ENCODE data around the gene POM121.
A peak's percentile ranks its signal among the peaks of the same experiment; 100 is the strongest.
"Not testable (repeated sequence)": the region's sequence is repeated elsewhere in the genome, so short reads cannot be mapped to it uniquely, and the experiment has no call there.

Gene POM121

GRCh38 chr7:72942022-72942705 is 17.3 kb downstream of the POM121 start:
- Mint-ChIP-seq H3K36me3 (ENCODE audit: low read depth) (peaks cover 58% of the 10 kb centered on the region), H3K4me1 (ENCODE audit: low read depth) (peaks cover 11% of the 10 kb centered on the region)
- not testable (repeated sequence) for H3K27me3 Mint-ChIP-seq, DNase-seq, H3K4me3 Mint-ChIP-seq, H3K27ac Mint-ChIP-seq, H3K9me3 Mint-ChIP-seq

- not testable (repeated sequence) for H3K9me3 Mint-ChIP-seq; DNase-seq; H3K27ac Mint-ChIP-seq; H3K4me1 Mint-ChIP-seq (ENCODE audit: low read depth); H3K4me3 Mint-ChIP-seq; H3K27me3 Mint-ChIP-seq
- H3K36me3 Mint-ChIP-seq (ENCODE audit: low read depth), result peaks cover 52% of the 10 kb centered on the region
Measured at GRCh38 chr7:72942956-72943355, 18.1 kb downstream of the POM121 start.

GRCh38 chr7:72944937-72945336 is 20.0 kb downstream of the POM121 start:
- not testable (repeated sequence) for H3K27me3 Mint-ChIP-seq; H3K4me3 Mint-ChIP-seq; H3K27ac Mint-ChIP-seq; H3K9me3 Mint-ChIP-seq; DNase-seq; H3K4me1 Mint-ChIP-seq (ENCODE audit: low read depth)
- H3K36me3 Mint-ChIP-seq (ENCODE audit: low read depth), result peaks cover 40% of the 10 kb centered on the region

GRCh38 chr7:72945597-72945996 is 20.7 kb downstream of the POM121 start:
- H3K4me1 Mint-ChIP-seq (ENCODE audit: low read depth); H3K4me3 Mint-ChIP-seq; H3K27me3 Mint-ChIP-seq; DNase-seq; H3K27ac Mint-ChIP-seq; H3K9me3 Mint-ChIP-seq: not testable (repeated sequence)
- H3K36me3 Mint-ChIP-seq (ENCODE audit: low read depth), result peaks cover 40% of the 10 kb centered on the region

- not testable (repeated sequence) for H3K4me3 Mint-ChIP-seq; H3K4me1 Mint-ChIP-seq (ENCODE audit: low read depth); H3K27me3 Mint-ChIP-seq; H3K9me3 Mint-ChIP-seq; DNase-seq
- H3K36me3 Mint-ChIP-seq (ENCODE audit: low read depth), result peaks cover 37% of the 10 kb centered on the region
- H3K27ac Mint-ChIP-seq, result peak overlapping the region; percentile 26
Measured at GRCh38 chr7:72946130-72946745, 21.3 kb downstream of the POM121 start.

- H3K27me3 Mint-ChIP-seq; H3K4me3 Mint-ChIP-seq; H3K4me1 Mint-ChIP-seq (ENCODE audit: low read depth); H3K9me3 Mint-ChIP-seq; DNase-seq; H3K27ac Mint-ChIP-seq: not testable (repeated sequence)
- peaks cover 27% of the 10 kb centered on the region for H3K36me3 Mint-ChIP-seq (ENCODE audit: low read depth)
Measured at GRCh38 chr7:72948714-72949113, 23.8 kb downstream of the POM121 start.

- H3K4me3 Mint-ChIP-seq; H3K27ac Mint-ChIP-seq; H3K4me1 Mint-ChIP-seq (ENCODE audit: low read depth); H3K27me3 Mint-ChIP-seq; H3K9me3 Mint-ChIP-seq; DNase-seq: not testable (repeated sequence)
- peaks cover 22% of the 10 kb centered on the region for H3K36me3 Mint-ChIP-seq (ENCODE audit: low read depth)
Measured at GRCh38 chr7:72949276-72949675, 24.4 kb downstream of the POM121 start.

- not testable (repeated sequence) for H3K9me3 Mint-ChIP-seq; H3K27ac Mint-ChIP-seq; H3K4me1 Mint-ChIP-seq (ENCODE audit: low read depth); H3K27me3 Mint-ChIP-seq; DNase-seq; H3K4me3 Mint-ChIP-seq
- H3K36me3 Mint-ChIP-seq (ENCODE audit: low read depth), result peaks cover 21% of the 10 kb centered on the region
Measured at GRCh38 chr7:72949686-72950085, 24.8 kb downstream of the POM121 start.

GRCh38 chr7:72950432-72950831 is 25.5 kb downstream of the POM121 start:
- H3K36me3 Mint-ChIP-seq (ENCODE audit: low read depth), result peaks cover 19% of the 10 kb centered on the region
- H3K27me3 Mint-ChIP-seq; H3K4me1 Mint-ChIP-seq (ENCODE audit: low read depth); H3K9me3 Mint-ChIP-seq; H3K27ac Mint-ChIP-seq; H3K4me3 Mint-ChIP-seq; DNase-seq: not testable (repeated sequence)

GRCh38 chr7:72953901-72954562 is 29.1 kb downstream of the POM121 start:
- H3K4me1 Mint-ChIP-seq (ENCODE audit: low read depth); H3K36me3 Mint-ChIP-seq (ENCODE audit: low read depth); H3K9me3 Mint-ChIP-seq; DNase-seq; H3K27ac Mint-ChIP-seq; H3K27me3 Mint-ChIP-seq: not testable (repeated sequence)
- H3K4me3 Mint-ChIP-seq, result peak overlapping the region; percentile 60

GRCh38 chr7:72954563-72955198 is 29.8 kb downstream of the POM121 start:
- H3K9me3 Mint-ChIP-seq; DNase-seq; H3K27ac Mint-ChIP-seq; H3K36me3 Mint-ChIP-seq (ENCODE audit: low read depth); H3K4me1 Mint-ChIP-seq (ENCODE audit: low read depth); H3K27me3 Mint-ChIP-seq; H3K4me3 Mint-ChIP-seq: not testable (repeated sequence)

GRCh38 chr7:72960029-72960428 is 35.1 kb downstream of the POM121 start:
- DNase-seq; H3K4me3 Mint-ChIP-seq; H3K27me3 Mint-ChIP-seq; H3K27ac Mint-ChIP-seq; H3K9me3 Mint-ChIP-seq; H3K36me3 Mint-ChIP-seq (ENCODE audit: low read depth); H3K4me1 Mint-ChIP-seq (ENCODE audit: low read depth): not testable (repeated sequence)

- H3K27ac Mint-ChIP-seq; H3K9me3 Mint-ChIP-seq; H3K4me3 Mint-ChIP-seq; DNase-seq; H3K27me3 Mint-ChIP-seq; H3K4me1 Mint-ChIP-seq (ENCODE audit: low read depth); H3K36me3 Mint-ChIP-seq (ENCODE audit: low read depth): not testable (repeated sequence)
Measured at GRCh38 chr7:72960626-72961345, 35.9 kb downstream of the POM121 start.

- not testable (repeated sequence) for H3K27ac Mint-ChIP-seq; H3K9me3 Mint-ChIP-seq; DNase-seq; H3K27me3 Mint-ChIP-seq; H3K36me3 Mint-ChIP-seq (ENCODE audit: low read depth); H3K4me1 Mint-ChIP-seq (ENCODE audit: low read depth); H3K4me3 Mint-ChIP-seq
Measured at GRCh38 chr7:72961346-72961650, 36.4 kb downstream of the POM121 start.

- not testable (repeated sequence) for H3K27me3 Mint-ChIP-seq; H3K9me3 Mint-ChIP-seq; H3K4me1 Mint-ChIP-seq (ENCODE audit: low read depth); H3K4me3 Mint-ChIP-seq; DNase-seq; H3K36me3 Mint-ChIP-seq (ENCODE audit: low read depth); H3K27ac Mint-ChIP-seq
Measured at GRCh38 chr7:72963056-72963455, 38.2 kb downstream of the POM121 start.

Measured in activated T-cell treated with anti-CD3 and anti-CD28 coated beads, Interleukin-2, amount 50 U/mL, for 24 hours (primary cell).